Endothelial cell of umbilical vein (primary cell): ENCODE measurements around the gene ZNF79. TPM values are rescaled to one million over a fixed set of nuclear protein-coding genes. Genes with fewer than 3 reads are reported as not detected.

Experiments
- BruUV-seq: library from RNA; stranded (reverse); fragments of 400-500 nt; replicated peaks from 2 replicates; lab custom pipeline; 2021; lab: Mats Ljungman, UMichigan
- CTCF ChIA-PET: fragments of 300-600, 350-600 bp; sonication (Branson Sonifier 250); formaldehyde crosslinking; loops from one replicate; lab custom pipeline; 2021; ENCODE audit warnings: antibody characterized with exemption, inconsistent platforms; lab: Charles Lee
- POLR2A ChIA-PET: fragments of 300-600, 350-600 bp; sonication (Branson Sonifier 250); formaldehyde crosslinking; loops from one replicate; lab custom pipeline; 2021; ENCODE audit warnings: antibody characterized with exemption, inconsistent platforms; lab: Charles Lee
- DNase-seq: peaks from one replicate; pipeline ENCODE4 v3.0.0-alpha.2; 2011; ENCODE audit warnings: low read depth, low spot score
- FAIRE-seq: peaks from 2 replicates; lab custom pipeline; 2011; peaks lifted over from hg19 to GRCh38; lab: Jason Lieb, UNC
- H2AFZ ChIP-seq: 2 replicates; pipeline ENCODE4 v1.6.0; 2012; ENCODE audit warnings: low read depth, low read length, control low read depth, inconsistent platforms
- H3K27ac ChIP-seq: 2 replicates; pipeline ENCODE4 v1.5.1; 2011; ENCODE audit warnings: low read depth, mild to moderate bottlenecking, control low read depth, low read length, moderate library complexity; ENCODE audit not compliant: insufficient read depth
- H3K27me3 ChIP-seq, 2 experiments: 2 replicates each; pipeline versions ENCODE4 v1.6.0 to v1.6.1; 2011; ENCODE audit warnings: low read length in 2 of 2, mixed read lengths in 1 of 2; ENCODE audit not compliant: control insufficient read depth in 2 of 2, insufficient read depth in 2 of 2
- H3K36me3 ChIP-seq, 2 experiments: 2 replicates in 1 of 2; 3 replicates in 1 of 2; pipeline ENCODE4 v1.5.1; 2011; ENCODE audit warnings: low read length in 2 of 2, mild to moderate bottlenecking in 1 of 2, moderate library complexity in 1 of 2; ENCODE audit not compliant: control insufficient read depth in 2 of 2, insufficient read depth in 2 of 2; ENCODE audit errors: extremely low read depth in 1 of 2
- H3K4me1 ChIP-seq: 3 replicates; pipeline ENCODE4 v1.5.1; 2011; ENCODE audit warnings: mild to moderate bottlenecking, low read length; ENCODE audit not compliant: control insufficient read depth, insufficient read depth; ENCODE audit errors: extremely low read depth
- H3K4me2 ChIP-seq: 2 replicates; pipeline ENCODE4 v1.6.1; 2011; ENCODE audit warnings: low read length, control low read depth, mixed read lengths; ENCODE audit not compliant: insufficient read depth
- H3K4me3 ChIP-seq, 3 experiments: fragments of 200-600 bp in 1 of 3; sonication (generic), shearing (Covaris generic) in 1 of 3; replicated peaks in 1 of 3; 2 replicates each; pipeline ENCODE4 v1.5.1; 2011 to 2016; ENCODE audit warnings: control low read depth in 3 of 3, low read length in 3 of 3, mild to moderate bottlenecking in 2 of 3, inconsistent platforms in 1 of 3, low read depth in 1 of 3, moderate library complexity in 1 of 3; ENCODE audit not compliant: insufficient read depth in 1 of 3
- H3K79me2 ChIP-seq: 2 replicates; pipeline ENCODE4 v1.6.0; 2012; ENCODE audit warnings: low read length, inconsistent platforms; ENCODE audit not compliant: control insufficient read depth, insufficient read depth
- H3K9ac ChIP-seq: replicated peaks from 2 replicates; pipeline ENCODE3; 2011; ENCODE audit warnings: low read length, control low read depth; ENCODE audit not compliant: insufficient read depth; ENCODE audit errors: extremely low read depth
- H3K9me1 ChIP-seq: replicated peaks from 3 replicates; pipeline ENCODE4 v1.6.0; 2011; ENCODE audit warnings: mild to moderate bottlenecking, low read length; ENCODE audit not compliant: control insufficient read depth, insufficient read depth; ENCODE audit errors: extremely low read depth
- H3K9me3 ChIP-seq: replicated peaks from 2 replicates; pipeline ENCODE4 v1.5.1; 2012; ENCODE audit warnings: low read length, inconsistent platforms; ENCODE audit not compliant: control insufficient read depth, insufficient read depth
- H4K20me1 ChIP-seq: replicated peaks from 2 replicates; pipeline ENCODE3; 2011; ENCODE audit warnings: mild to moderate bottlenecking, low read length; ENCODE audit not compliant: control insufficient read depth, insufficient read depth; ENCODE audit errors: extremely low read depth
- CTCF ChIP-seq, 2 donors: IDR thresholded peaks; 1 replicate in 1 of 2; 2 replicates in 1 of 2; pipeline ENCODE4 v1.5.1; 2011; ENCODE audit warnings: low read length in 2 of 2, mild to moderate bottlenecking in 2 of 2, moderate library complexity in 2 of 2, control low read depth in 1 of 2, inconsistent platforms in 1 of 2, low read depth in 1 of 2; ENCODE audit not compliant: insufficient read depth in 1 of 2; ENCODE audit errors: extremely low read depth in 1 of 2
- EZH2 ChIP-seq: IDR thresholded peaks from 2 replicates; pipeline ENCODE4 v1.6.1; 2012; ENCODE audit warnings: borderline replicate concordance, low read depth, mild to moderate bottlenecking, moderate library complexity, low read length, inconsistent platforms; ENCODE audit not compliant: severe bottlenecking
- FOS ChIP-seq: IDR thresholded peaks from 2 replicates; pipeline ENCODE4 v1.6.1; 2011; ENCODE audit warnings: mild to moderate bottlenecking, low read length, moderate library complexity, borderline replicate concordance; ENCODE audit not compliant: insufficient read depth
- GATA2 ChIP-seq: IDR thresholded peaks from 2 replicates; pipeline ENCODE4 v1.7.0; 2011; ENCODE audit warnings: low read depth, mild to moderate bottlenecking, moderate library complexity, mixed read lengths, low read length; ENCODE audit not compliant: insufficient read length, insufficient read depth
- JUN ChIP-seq: IDR thresholded peaks from 2 replicates; pipeline ENCODE4 v1.6.1; 2011; ENCODE audit warnings: borderline replicate concordance, low read depth; ENCODE audit not compliant: insufficient read length, insufficient read depth
- MYC ChIP-seq: IDR thresholded peaks from one replicate; pipeline ENCODE4 v1.6.1; 2011; ENCODE audit warnings: mild to moderate bottlenecking, low read depth, low read length
- POLR2A ChIP-seq: IDR thresholded peaks from 2 replicates; pipeline ENCODE4 v1.6.1; 2012; ENCODE audit warnings: low read depth, mild to moderate bottlenecking, control low read depth, low read length
- POLR2AphosphoS5 ChIP-seq: IDR thresholded peaks from 2 replicates; pipeline ENCODE4 v1.6.1; 2012; ENCODE audit warnings: low read depth, mild to moderate bottlenecking, control low read depth, low read length, moderate library complexity; ENCODE audit not compliant: insufficient read depth
- dilution Hi-C: fragments of 300-500 bp; cut with MboI; formaldehyde crosslinking; loops from one replicate; pipeline ENCODE4 v1.15.0; 2019; ENCODE audit warnings: low sequenced_read_pairs; ENCODE audit not compliant: extremely low pct_ligation_motif_present
- intact Hi-C: fragments of 100-400 bp; cut with micrococcal nuclease; formaldehyde crosslinking; loops from one replicate; pipeline ENCODE4 v1.10.0; 2022
- polyA plus RNA-seq, 4 experiments: library from polyadenylated mRNA; depleted of rRNA in 3 of 4; stranded (reverse) in 3 of 4; unstranded in 1 of 4; fragments of >200 nt; gene quantifications; 2 replicates each; pipeline versions ENCODE4 v1.2.1 to v1.2.3, GENCODE V29; 2011 to 2012; ENCODE audit warnings: missing spikeins in 1 of 4
- total RNA-seq: library from RNA; stranded (reverse); gene quantifications from 2 replicates; pipeline ENCODE4 v1.2.3, GENCODE V29; 2021
- TF ChIP-seq, protein P1 (sequence below): IDR thresholded peaks from 2 replicates; pipeline ENCODE4 v1.6.1; 2011; ENCODE audit not compliant: insufficient read depth, insufficient read length

Gene ZNF79
- total and polyA plus RNA-seq, 2 donors (not counting 3 experiments of a cell fraction or from before 2014, with no cell fraction given): 6.3 to 10.6 TPM

DNA sequence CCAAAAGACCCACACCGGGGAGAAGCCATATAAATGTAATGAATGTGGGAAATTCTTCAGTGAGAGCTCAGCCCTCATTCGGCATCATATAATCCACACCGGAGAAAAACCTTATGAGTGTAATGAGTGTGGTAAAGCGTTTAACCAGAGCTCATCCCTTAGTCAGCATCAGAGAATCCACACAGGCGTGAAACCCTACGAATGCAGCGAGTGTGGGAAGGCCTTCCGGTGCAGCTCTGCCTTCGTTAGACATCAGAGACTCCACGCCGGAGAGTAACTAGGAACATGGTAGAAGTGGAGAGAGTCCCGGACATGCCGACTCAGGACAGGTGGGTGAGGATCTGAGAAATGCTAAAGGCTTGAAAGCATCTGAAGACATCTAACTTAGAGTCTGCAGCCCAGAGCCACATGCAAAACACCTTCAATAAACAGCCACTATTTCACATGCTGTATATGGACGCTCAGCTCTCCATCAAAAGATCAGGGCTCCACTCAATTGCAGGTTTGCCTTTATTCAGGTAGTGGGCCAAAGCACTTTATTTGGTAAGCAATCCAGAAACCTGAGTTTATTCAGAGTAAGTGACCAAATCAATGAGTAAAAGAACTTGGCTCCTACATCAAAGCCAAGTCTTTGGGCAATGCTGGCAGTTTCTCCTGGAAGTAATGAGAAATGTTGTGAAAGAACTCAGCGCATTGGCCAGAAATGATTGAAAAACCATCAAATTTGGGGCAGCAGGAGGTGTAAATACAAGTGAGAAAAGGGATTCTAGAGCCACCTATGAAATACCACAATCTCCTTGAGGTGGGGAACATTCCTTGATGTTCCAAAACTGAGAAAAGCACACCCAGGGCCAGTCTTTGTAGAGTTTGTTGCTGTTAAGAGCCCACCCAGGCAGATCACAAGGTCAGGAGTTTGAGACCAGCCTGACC lies 21.0 kb downstream of the ZNF79 start:
- Histone ChIP-seq H3K9ac (no peak overlapping the region), H3K4me1 (peaks cover 14% of the 10 kb centered on the region), H3K79me2 (peaks cover 25% of the 10 kb centered on the region), H3K4me3 (no peak overlapping the region), H3K27ac (no peak overlapping the region), H3K36me3 (peaks cover 46 to 49% of the 10 kb centered on the region in 2 experiments), H4K20me1 (no peaks in the 10 kb centered on the region), H3K27me3 (no peaks in the 10 kb centered on the region), H3K9me1 (no peaks in the 10 kb centered on the region), H3K4me2 (no peak overlapping the region), H2AFZ (no peak overlapping the region), H3K9me3 (peaks cover 3% of the 10 kb centered on the region)
- intact Hi-C loops: no loop called here
- DNase-seq: no peak
- TF ChIP-seq MYC (no peak), EZH2 (no peak), CTCF (IDR thresholded peaks at IDR 0.05; ENCODE audit: extremely low read depth in 1 of 2, insufficient read depth in 1 of 2, low read depth in 1 of 2, low read length in 2 of 2) (no peak), GATA2 (no peak), POLR2AphosphoS5 (peak; percentile 25), FOS (no peak), JUN (no peak), POLR2A (peak; percentile 50)
- TF ChIP-seq, protein P1, sequence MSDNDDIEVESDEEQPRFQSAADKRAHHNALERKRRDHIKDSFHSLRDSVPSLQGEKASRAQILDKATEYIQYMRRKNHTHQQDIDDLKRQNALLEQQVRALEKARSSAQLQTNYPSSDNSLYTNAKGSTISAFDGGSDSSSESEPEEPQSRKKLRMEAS: no peak
- no peak for FAIRE-seq
- CTCF ChIA-PET: no interaction called here
- BruUV-seq: TSS peak; percentile 9
- POLR2A ChIA-PET: interaction anchor here (0.6 kb wide), 2 partner anchors 14 to 25 kb away, joined by 3 to 4 read pairs; no protein-coding TSS in a partner anchor
- dilution Hi-C loops: no loop called here
